Neural progenitor cell (in vitro differentiated cells): ENCODE results near the gene GP2. TPM values are rescaled to one million over a fixed set of nuclear protein-coding genes. Genes with fewer than 3 reads are reported as not detected.

Experiments
- DNase-seq: peaks from one replicate; pipeline ENCODE4 v3.0.0-alpha.2; 2016; ENCODE audit warnings: low spot score
- H2AFZ ChIP-seq: fragments of 200-600 bp; sonication (generic); replicated peaks from 2 replicates; pipeline ENCODE4 v1.6.1; 2016; ENCODE audit warnings: antibody characterized with exemption
- H3F3A ChIP-seq: fragments of 200-600 bp; sonication (generic); 2 replicates; pipeline ENCODE4 v1.6.1; 2016; ENCODE audit warnings: antibody characterized with exemption, low read depth
- H3K27ac ChIP-seq: fragments of 200-600 bp; sonication (generic); 2 replicates; pipeline ENCODE4 v1.5.1; 2016; ENCODE audit warnings: mild to moderate bottlenecking
- H3K27me3 ChIP-seq: fragments of 200-600 bp; sonication (generic); 2 replicates; pipeline ENCODE4 v1.6.1; 2016; ENCODE audit warnings: mild to moderate bottlenecking, moderate library complexity
- H3K36me3 ChIP-seq: fragments of 200-600 bp; sonication (generic); 2 replicates; pipeline ENCODE4 v1.5.1; 2016
- H3K4me1 ChIP-seq: fragments of 200-600 bp; sonication (generic); 2 replicates; pipeline ENCODE4 v1.6.1; 2016; ENCODE audit warnings: mixed run types
- H3K4me2 ChIP-seq: fragments of 200-600 bp; sonication (generic); 2 replicates; pipeline ENCODE4 v1.6.1; 2016
- H3K4me3 ChIP-seq: fragments of 200-600 bp; sonication (generic); 2 replicates; pipeline ENCODE4 v1.5.1; 2016
- H3K79me2 ChIP-seq: fragments of 200-600 bp; sonication (generic); 2 replicates; pipeline ENCODE4 v1.6.1; 2016; ENCODE audit warnings: low read depth
- H3K9ac ChIP-seq: fragments of 200-600 bp; sonication (generic); 2 replicates; pipeline ENCODE4 v1.6.1; 2016
- H3K9me3 ChIP-seq: fragments of 200-600 bp; sonication (generic); 2 replicates; pipeline ENCODE4 v1.5.1; 2016; ENCODE audit warnings: low read depth
- H4K20me1 ChIP-seq: fragments of 200-600 bp; sonication (generic); 2 replicates; pipeline ENCODE4 v1.6.1; 2016; ENCODE audit warnings: low read depth
- H3K27ac Mint-ChIP-seq: 3 replicates; pipeline ENCODE4 v1.8.0; 2021; ENCODE audit warnings: mixed read lengths
- H3K27me3 Mint-ChIP-seq: 2 replicates; pipeline ENCODE4 v1.8.0; 2022; ENCODE audit warnings: low read depth, mild to moderate bottlenecking, inconsistent platforms, moderate library complexity, mixed read lengths; ENCODE audit not compliant: insufficient read depth
- H3K36me3 Mint-ChIP-seq: 3 replicates; pipeline ENCODE4 v1.8.0; 2021; ENCODE audit warnings: mixed read lengths
- H3K4me1 Mint-ChIP-seq: 3 replicates; pipeline ENCODE4 v1.8.0; 2021; ENCODE audit warnings: mixed read lengths
- H3K4me3 Mint-ChIP-seq: 3 replicates; pipeline ENCODE4 v1.8.0; 2021; ENCODE audit warnings: mild to moderate bottlenecking, moderate library complexity, mixed read lengths
- H3K9me3 Mint-ChIP-seq: 3 replicates; pipeline ENCODE4 v1.8.0; 2020; ENCODE audit warnings: mixed read lengths
- EZH2 ChIP-seq: fragments of 200-600 bp; sonication (generic); IDR thresholded peaks from 2 replicates; pipeline ENCODE4 v1.6.1; 2017; ENCODE audit warnings: antibody characterized with exemption, mild to moderate bottlenecking, moderate library complexity
- EZH2phosphoT487 ChIP-seq: fragments of 200-600 bp; sonication (generic); IDR thresholded peaks from 2 replicates; pipeline ENCODE4 v1.6.1; 2017; ENCODE audit warnings: antibody characterized with exemption
- total RNA-seq: library from RNA; depleted of rRNA; stranded (reverse); fragments of >200 nt; gene quantifications from 2 replicates; pipeline ENCODE4 v1.2.3, GENCODE V29; 2015; ENCODE audit warnings: low replicate concordance
- TF ChIP-seq, protein P1 (sequence below): fragments of 200-600 bp; sonication (generic); IDR thresholded peaks from 2 replicates; pipeline ENCODE4 v1.5.1; 2017; ENCODE audit warnings: antibody characterized with exemption, mild to moderate bottlenecking

Gene GP2
- total RNA-seq, 1 donor from 2014 or later, result not detected

DNA sequence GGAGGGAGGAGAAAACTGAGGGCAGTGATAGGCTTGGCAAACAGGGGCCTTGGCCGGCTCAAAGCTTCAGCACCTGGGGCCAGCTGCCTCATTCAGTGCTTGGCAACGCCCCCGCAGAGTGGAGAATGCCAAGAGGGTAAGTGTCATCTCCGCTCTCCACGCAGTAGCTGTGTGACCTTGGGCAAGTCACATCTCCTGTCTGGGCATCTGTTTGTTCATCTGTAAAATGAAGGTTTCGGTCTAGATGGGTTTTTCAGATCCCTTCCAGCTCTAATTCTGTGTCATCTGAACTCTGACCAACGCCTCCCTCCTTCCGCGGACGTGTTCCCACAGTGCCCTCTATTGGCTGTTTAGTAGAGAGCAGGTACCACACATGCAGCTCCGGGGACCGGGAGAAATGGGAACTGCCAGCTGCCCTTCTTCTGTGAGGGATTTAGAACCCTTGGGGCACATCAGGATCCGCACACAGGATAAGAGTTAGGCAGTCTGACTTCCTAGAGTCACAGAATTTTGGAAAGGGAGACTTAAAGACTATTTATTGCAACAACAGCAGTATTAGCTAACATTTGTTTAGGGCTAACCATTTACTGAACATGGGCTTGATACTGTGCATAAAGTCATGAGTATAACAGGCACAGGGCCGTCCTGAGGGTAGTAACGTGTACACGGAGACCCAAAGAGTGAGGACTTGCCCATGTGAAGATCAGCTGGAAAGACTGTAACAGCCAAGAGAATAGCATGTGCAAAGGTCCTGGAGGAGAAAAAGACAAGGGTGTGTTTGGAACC lies 26.8 kb downstream of the GP2 start:
- Histone ChIP-seq H3K9ac (no peak overlapping the region), H3K4me1 (no peaks in the 10 kb centered on the region), H3K4me3 (no peak overlapping the region), H3K4me2 (no peak overlapping the region), H3F3A (no peaks in the 10 kb centered on the region), H3K27ac (no peak overlapping the region), H4K20me1 (no peaks in the 10 kb centered on the region), H3K79me2 (no peaks in the 10 kb centered on the region), H3K36me3 (no peaks in the 10 kb centered on the region), H3K27me3 (peaks cover 10% of the 10 kb centered on the region), H2AFZ (peak overlapping the region; percentile 55), H3K9me3 (no peaks in the 10 kb centered on the region)
- no peaks in the 10 kb centered on the region for H3K9me3 Mint-ChIP-seq
- TF ChIP-seq, protein P1, sequence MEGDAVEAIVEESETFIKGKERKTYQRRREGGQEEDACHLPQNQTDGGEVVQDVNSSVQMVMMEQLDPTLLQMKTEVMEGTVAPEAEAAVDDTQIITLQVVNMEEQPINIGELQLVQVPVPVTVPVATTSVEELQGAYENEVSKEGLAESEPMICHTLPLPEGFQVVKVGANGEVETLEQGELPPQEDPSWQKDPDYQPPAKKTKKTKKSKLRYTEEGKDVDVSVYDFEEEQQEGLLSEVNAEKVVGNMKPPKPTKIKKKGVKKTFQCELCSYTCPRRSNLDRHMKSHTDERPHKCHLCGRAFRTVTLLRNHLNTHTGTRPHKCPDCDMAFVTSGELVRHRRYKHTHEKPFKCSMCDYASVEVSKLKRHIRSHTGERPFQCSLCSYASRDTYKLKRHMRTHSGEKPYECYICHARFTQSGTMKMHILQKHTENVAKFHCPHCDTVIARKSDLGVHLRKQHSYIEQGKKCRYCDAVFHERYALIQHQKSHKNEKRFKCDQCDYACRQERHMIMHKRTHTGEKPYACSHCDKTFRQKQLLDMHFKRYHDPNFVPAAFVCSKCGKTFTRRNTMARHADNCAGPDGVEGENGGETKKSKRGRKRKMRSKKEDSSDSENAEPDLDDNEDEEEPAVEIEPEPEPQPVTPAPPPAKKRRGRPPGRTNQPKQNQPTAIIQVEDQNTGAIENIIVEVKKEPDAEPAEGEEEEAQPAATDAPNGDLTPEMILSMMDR, result peak; percentile 89
- no peak for TF ChIP-seq EZH2
- TF ChIP-seq EZH2phosphoT487, result no peak
- peaks cover 21% of the 10 kb centered on the region for H3K27me3 Mint-ChIP-seq
- no peak overlapping the region for H3K27ac Mint-ChIP-seq
- peak; percentile 79 for DNase-seq
- H3K4me3 Mint-ChIP-seq, result no peak overlapping the region
- no peaks in the 10 kb centered on the region for H3K36me3 Mint-ChIP-seq
- no peaks in the 10 kb centered on the region for H3K4me1 Mint-ChIP-seq

DNA sequence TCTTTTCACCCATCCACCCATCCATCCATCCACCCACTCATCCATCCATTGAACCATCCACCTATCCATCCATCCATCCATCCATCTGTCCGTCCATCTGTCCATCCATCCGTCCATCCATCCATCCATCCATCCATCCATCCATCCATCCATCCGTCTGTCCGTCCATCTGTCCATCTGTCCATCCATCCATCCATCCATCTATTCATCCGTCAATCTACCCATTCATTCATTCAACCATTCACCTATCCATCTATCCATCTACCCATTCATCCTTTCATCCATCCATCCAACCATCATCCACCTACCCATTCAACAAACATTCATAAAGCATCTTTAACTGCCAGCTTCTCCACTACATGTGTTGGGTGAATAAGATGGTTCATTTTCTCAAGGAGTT lies 28.9 kb downstream of the GP2 start:
- Mint-ChIP-seq H3K9me3 (no peaks in the 10 kb centered on the region), H3K27me3 (peaks cover 20% of the 10 kb centered on the region)

GRCh38 chr16:20291208-20292206 lies 35.8 kb downstream of the GP2 start:
- peak; percentile 37 for DNase-seq
- H3F3A ChIP-seq, result no peaks in the 10 kb centered on the region
- H3K9ac ChIP-seq, result no peak overlapping the region
- H3K79me2 ChIP-seq, result no peaks in the 10 kb centered on the region
- Mint-ChIP-seq H3K27me3 (peaks cover 5% of the 10 kb centered on the region), H3K36me3 (no peaks in the 10 kb centered on the region), H3K4me3 (peak overlapping the region; percentile 59), H3K9me3 (no peaks in the 10 kb centered on the region), H3K4me1 (peaks cover 19% of the 10 kb centered on the region), H3K27ac (no peak overlapping the region)
- no peak overlapping the region for H2AFZ ChIP-seq
- H3K27ac ChIP-seq, result no peak overlapping the region
- H4K20me1 ChIP-seq, result peaks cover 3% of the 10 kb centered on the region
- no peaks in the 10 kb centered on the region for H3K36me3 ChIP-seq
- peak overlapping the region; percentile 31 for H3K4me2 ChIP-seq
- no peaks in the 10 kb centered on the region for H3K9me3 ChIP-seq
- TF ChIP-seq EZH2phosphoT487 (no peak), EZH2 (no peak)
- TF ChIP-seq, protein P1, result no peak
- no peaks in the 10 kb centered on the region for H3K4me1 ChIP-seq
- H3K4me3 ChIP-seq, result no peak overlapping the region
- H3K27me3 ChIP-seq, result no peaks in the 10 kb centered on the region

More for the DNA sequence above, 28.9 kb downstream of the GP2 start:
- H3K79me2 ChIP-seq, result no peaks in the 10 kb centered on the region
- Mint-ChIP-seq H3K4me3 (peak overlapping the region; percentile 5), H3K4me1 (no peaks in the 10 kb centered on the region), H3K36me3 (no peaks in the 10 kb centered on the region), H3K27ac (no peak overlapping the region)
- H3K27me3 ChIP-seq, result peaks cover 10% of the 10 kb centered on the region
- H2AFZ ChIP-seq, result no peak overlapping the region
- TF ChIP-seq EZH2 (no peak), EZH2phosphoT487 (no peak)
- TF ChIP-seq, protein P1, result no peak
- no peaks in the 10 kb centered on the region for H3K4me1 ChIP-seq
- no peak overlapping the region for H3K27ac ChIP-seq
- no peak for DNase-seq
- no peak overlapping the region for H3K4me2 ChIP-seq
- no peaks in the 10 kb centered on the region for H3F3A ChIP-seq
- no peak overlapping the region for H3K4me3 ChIP-seq
- no peaks in the 10 kb centered on the region for H3K9me3 ChIP-seq
- H3K36me3 ChIP-seq, result no peaks in the 10 kb centered on the region
- H3K9ac ChIP-seq, result no peak overlapping the region
- H4K20me1 ChIP-seq, result no peaks in the 10 kb centered on the region
